Small intestine (tissue), 7 donors: ENCODE data around the gene KIAA1328. TPM values are rescaled to one million over a fixed set of nuclear protein-coding genes. Genes with fewer than 3 reads are reported as not detected.
A peak's percentile ranks its signal among the peaks of the same experiment; 100 is the strongest.

Experiments
- DNase-seq, 2 donors: peaks; one replicate each; pipeline versions ENCODE4 v3.0.0 to v3.0.0-alpha.2; 2013
- FAIRE-seq: peaks from 2 replicates; lab custom pipeline; 2012; peaks lifted over from hg19 to GRCh38; lab: Jason Lieb, UNC
- H3K27ac ChIP-seq, 3 donors: one replicate each; pipeline ENCODE4 v1.5.1; 2013; ENCODE audit warnings: low read length in 2 of 3, mild to moderate bottlenecking in 2 of 3, control low read depth in 1 of 3, inconsistent platforms in 1 of 3, low read depth in 1 of 3, moderate library complexity in 1 of 3
- H3K27me3 ChIP-seq, 3 donors: one replicate each; pipeline ENCODE4 v1.6.1; 2013; ENCODE audit warnings: low read length in 3 of 3, inconsistent platforms in 1 of 3; ENCODE audit not compliant: control insufficient read depth in 3 of 3, insufficient read depth in 3 of 3
- H3K36me3 ChIP-seq, 3 donors: one replicate each; pipeline ENCODE4 v1.6.1; 2013; ENCODE audit warnings: low read length in 3 of 3, inconsistent platforms in 1 of 3, low read depth in 1 of 3, mild to moderate bottlenecking in 1 of 3, moderate library complexity in 1 of 3; ENCODE audit not compliant: control insufficient read depth in 3 of 3, insufficient read depth in 2 of 3
- H3K4me1 ChIP-seq, 3 donors: one replicate each; pipeline ENCODE4 v1.6.1; 2013; ENCODE audit warnings: low read length in 2 of 3, inconsistent platforms in 1 of 3, low read depth in 1 of 3, mild to moderate bottlenecking in 1 of 3, moderate library complexity in 1 of 3; ENCODE audit not compliant: control insufficient read depth in 3 of 3, insufficient read depth in 2 of 3
- H3K4me3 ChIP-seq, 3 donors: one replicate each; pipeline ENCODE4 v1.5.1; 2013; ENCODE audit warnings: low read length in 3 of 3, control low read depth in 1 of 3, inconsistent platforms in 1 of 3, low read depth in 1 of 3, mild to moderate bottlenecking in 1 of 3, moderate library complexity in 1 of 3
- H3K9me3 ChIP-seq, 2 donors: one replicate each; pipeline ENCODE4 v1.6.1; 2013; ENCODE audit warnings: low read depth in 1 of 2, low read length in 1 of 2; ENCODE audit not compliant: control insufficient read depth in 2 of 2, insufficient read depth in 1 of 2
- WGBS, 3 donors: extraction: QIAGEN DNeasy Blood & Tissue Kit; methylation state at CpG; one replicate each; pipeline ENCODE4 v1.1.7; 2013; 5-methylcytosine and 5-hydroxymethylcytosine counted together
- polyA plus RNA-seq, 4 donors: library from polyadenylated mRNA; stranded (reverse) in 3 of 4; unstranded in 1 of 4; fragments of 200-250 nt in 3 of 4; fragments of 120-200 nt in 1 of 4; gene quantifications; one replicate each; pipeline versions ENCODE4 v1.2.1 to v1.2.3, GENCODE V29; 2013
- donor health status: healthy with polysubstance abuse.
- donor health status: control.
- donor health status: control.
- donor health status: Bipolar disorder and iron deficiency.
- donor health status: healthy.

Gene KIAA1328
- polyA plus RNA-seq, 4 donors = 1.8 to 6.8 (median 2.6) TPM

GRCh38 chr18:36947820-36948348 is 119.0 kb downstream of the KIAA1328 start:
- Histone ChIP-seq H3K27ac (no peak overlapping the region), H3K27me3 (no peaks in the 10 kb centered on the region), H3K4me3 (no peak overlapping the region), H3K9me3 (no peaks in the 10 kb centered on the region), H3K36me3 (no peaks in the 10 kb centered on the region), H3K4me1 (no peaks in the 10 kb centered on the region)
- FAIRE-seq (no peak), DNase-seq (no peak)
- WGBS, 3 donors = 87 to 93% (median 92%) methylated on average over 6 of the region's 6 CpGs

GRCh38 chr18:36950282-36950681 is 121.4 kb downstream of the KIAA1328 start:
- no peak for DNase-seq
- WGBS, 3 donors = 43 to 61% (median 60%) methylated on average over 4 of the region's 4 CpGs
- Histone ChIP-seq H3K36me3 (no peaks in the 10 kb centered on the region), H3K9me3 (no peaks in the 10 kb centered on the region), H3K27ac (no peak overlapping the region), H3K4me3 (no peak overlapping the region), H3K27me3 (no peaks in the 10 kb centered on the region), H3K4me1 (no peaks in the 10 kb centered on the region)
- no peak for FAIRE-seq

GRCh38 chr18:36950960-36951359 is 122.0 kb downstream of the KIAA1328 start:
- Histone ChIP-seq H3K27ac (no peak overlapping the region), H3K4me1 (no peaks in the 10 kb centered on the region), H3K27me3 (no peaks in the 10 kb centered on the region), H3K4me3 (no peak overlapping the region), H3K36me3 (no peaks in the 10 kb centered on the region), H3K9me3 (no peaks in the 10 kb centered on the region)
- DNase-seq (no peak), FAIRE-seq (no peak)
- WGBS, 3 donors = 60 to 61% (median 60%) methylated on average over 2 of the region's 2 CpGs

GRCh38 chr18:36953047-36953446 is 124.1 kb downstream of the KIAA1328 start:
- no peak for DNase-seq
- WGBS, 3 donors = 89 to 96% (median 89%) methylated on average over 1 of the region's 1 CpG
- Histone ChIP-seq H3K27me3 (no peaks in the 10 kb centered on the region), H3K4me3 (no peak overlapping the region), H3K4me1 (no peaks in the 10 kb centered on the region), H3K36me3 (no peaks in the 10 kb centered on the region), H3K27ac (no peak overlapping the region), H3K9me3 (no peaks in the 10 kb centered on the region)
- peak; percentile 75 for FAIRE-seq

- Histone ChIP-seq H3K27ac (no peak overlapping the region), H3K27me3 (no peaks in the 10 kb centered on the region), H3K36me3 (peaks cover 0 to 6% (median 0%) of the 10 kb centered on the region in 3 donors), H3K9me3 (no peaks in the 10 kb centered on the region), H3K4me1 (no peaks in the 10 kb centered on the region), H3K4me3 (no peak overlapping the region)
- 92 to 98% (median 95%) methylated on average over 9 of the region's 9 CpGs for WGBS, 3 donors
- DNase-seq (no peak), FAIRE-seq (no peak)
Measured at GRCh38 chr18:36960038-36960437, 131.1 kb downstream of the KIAA1328 start.

- no peaks in the 10 kb centered on the region for H3K4me1 ChIP-seq
- H3K27ac ChIP-seq = no peak overlapping the region
- peaks cover 0 to 3% of the 10 kb centered on the region in 2 donors for H3K9me3 ChIP-seq
- FAIRE-seq = no peak
- DNase-seq = no peak
- H3K4me3 ChIP-seq = no peak overlapping the region
- WGBS, 3 donors = 91 to 98% (median 91%) methylated on average over 2 of the region's 2 CpGs
- H3K36me3 ChIP-seq = peaks cover 0 to 6% (median 0%) of the 10 kb centered on the region in 3 donors
- H3K27me3 ChIP-seq = no peaks in the 10 kb centered on the region
Measured at GRCh38 chr18:36963464-36963863, 134.5 kb downstream of the KIAA1328 start.

GRCh38 chr18:36974686-36975085 is 145.8 kb downstream of the KIAA1328 start:
- Histone ChIP-seq H3K27ac (no peak overlapping the region), H3K9me3 (peaks cover 0 to 4% of the 10 kb centered on the region in 2 donors), H3K36me3 (no peaks in the 10 kb centered on the region), H3K4me1 (no peaks in the 10 kb centered on the region), H3K4me3 (no peak overlapping the region), H3K27me3 (no peaks in the 10 kb centered on the region)
- DNase-seq = no peak
- FAIRE-seq = no peak
- WGBS, 3 donors = 87 to 94% (median 91%) methylated on average over 3 of the region's 3 CpGs

- H3K9me3 ChIP-seq = no peaks in the 10 kb centered on the region
- no peaks in the 10 kb centered on the region for H3K27me3 ChIP-seq
- FAIRE-seq (no peak), DNase-seq (no peak)
- H3K4me1 ChIP-seq = no peaks in the 10 kb centered on the region
- H3K27ac ChIP-seq = no peak overlapping the region
- no peaks in the 10 kb centered on the region for H3K36me3 ChIP-seq
- WGBS, 3 donors = 91 to 96% (median 91%) methylated on average over 2 of the region's 2 CpGs
- H3K4me3 ChIP-seq = no peak overlapping the region
Measured at GRCh38 chr18:36977121-36977520, 148.2 kb downstream of the KIAA1328 start.

- H3K4me1 ChIP-seq = no peaks in the 10 kb centered on the region
- no peak overlapping the region for H3K27ac ChIP-seq
- no peak overlapping the region for H3K4me3 ChIP-seq
- DNase-seq (no peak), FAIRE-seq (no peak)
- peaks cover 0 to 9% of the 10 kb centered on the region in 2 donors for H3K9me3 ChIP-seq
- peaks cover 0 to 3% (median 0%) of the 10 kb centered on the region in 3 donors for H3K36me3 ChIP-seq
- H3K27me3 ChIP-seq = no peaks in the 10 kb centered on the region
Measured at GRCh38 chr18:36993068-36993467, 164.1 kb downstream of the KIAA1328 start.
